MM.1S (cell line): ENCODE results near the gene ARL15.

Experiments
- DNase-seq: peaks from one replicate; pipeline ENCODE4 v3.0.0-alpha.2; 2015
- H2AFZ ChIP-seq: fragments of 300-600 bp; sonication (generic); 2 replicates; pipeline ENCODE4 v1.6.0; 2016; ENCODE audit warnings: antibody characterized with exemption, low read length
- H3F3A ChIP-seq: fragments of 300-600 bp; sonication (generic); 2 replicates; pipeline ENCODE4 v1.6.1; 2016; ENCODE audit warnings: mild to moderate bottlenecking, antibody characterized with exemption, low read length, moderate library complexity, mixed read lengths; ENCODE audit not compliant: insufficient read depth
- H3K27ac ChIP-seq: fragments of 300-600 bp; sonication (generic); 2 replicates; pipeline ENCODE4 v1.5.1; 2016; ENCODE audit warnings: mild to moderate bottlenecking, low read length
- H3K27me3 ChIP-seq: fragments of 300-600 bp; sonication (generic); replicated peaks from 2 replicates; pipeline ENCODE4 v1.6.0; 2016; ENCODE audit warnings: low read length; ENCODE audit not compliant: insufficient read depth
- H3K36me3 ChIP-seq: fragments of 300-600 bp; sonication (generic); replicated peaks from 2 replicates; pipeline ENCODE4 v1.6.1; 2016; ENCODE audit warnings: mild to moderate bottlenecking, low read length, mixed read lengths; ENCODE audit not compliant: insufficient read depth
- H3K4me1 ChIP-seq: fragments of 300-600 bp; sonication (generic); 2 replicates; pipeline ENCODE4 v1.6.1; 2016; ENCODE audit warnings: low read length, mixed read lengths
- H3K4me2 ChIP-seq: fragments of 300-600 bp; sonication (generic); 2 replicates; pipeline ENCODE4 v1.6.0; 2016; ENCODE audit warnings: low read depth, low read length
- H3K4me3 ChIP-seq: fragments of 300-600 bp; sonication (generic); 2 replicates; pipeline ENCODE4 v1.5.1; 2016; ENCODE audit warnings: low read length, mixed read lengths
- H3K79me2 ChIP-seq: fragments of 300-600 bp; sonication (generic); 2 replicates; pipeline ENCODE4 v1.6.1; 2016; ENCODE audit warnings: mixed run types, low read length, mixed read lengths
- H3K9ac ChIP-seq: fragments of 300-600 bp; sonication (generic); 2 replicates; pipeline ENCODE4 v1.6.1; 2016; ENCODE audit warnings: low read length, mixed read lengths
- H3K9me2 ChIP-seq: fragments of 300-600 bp; sonication (generic); replicated peaks from 2 replicates; pipeline ENCODE4 v1.6.1; 2016; ENCODE audit warnings: mild to moderate bottlenecking, low read length, mixed read lengths; ENCODE audit not compliant: insufficient read depth
- H3K9me3 ChIP-seq: fragments of 300-600 bp; sonication (generic); replicated peaks from 2 replicates; pipeline ENCODE4 v1.6.1; 2016; ENCODE audit warnings: mild to moderate bottlenecking, low read length, mixed read lengths; ENCODE audit not compliant: insufficient read depth
- H4K20me1 ChIP-seq: fragments of 300-600 bp; sonication (generic); 2 replicates; pipeline ENCODE4 v1.6.1; 2016; ENCODE audit warnings: mild to moderate bottlenecking, low read length, moderate library complexity, mixed read lengths; ENCODE audit not compliant: insufficient read depth
- CTCF ChIP-seq: fragments of 300-600 bp; sonication (generic); IDR thresholded peaks from 2 replicates; pipeline ENCODE4 v1.5.1; 2016; ENCODE audit warnings: antibody characterized with exemption, low read length, mixed read lengths
- EZH2 ChIP-seq: fragments of 300-600 bp; sonication (generic); optimal IDR thresholded peaks from 2 replicates; pipeline ENCODE3; 2017; ENCODE audit warnings: low read depth, mild to moderate bottlenecking, antibody characterized with exemption, low read length, mixed read lengths
- EZH2phosphoT487 ChIP-seq: fragments of 300-600 bp; sonication (generic); IDR thresholded peaks from 2 replicates; pipeline ENCODE4 v1.6.1; 2018; ENCODE audit warnings: antibody characterized with exemption, low read length

Gene ARL15

GRCh38 chr5:54108136-54108535 lies 202.2 kb downstream of the ARL15 start:
- Histone ChIP-seq H3K4me2 (no peak overlapping the region), H3K4me1 (no peaks in the 10 kb centered on the region), H3K4me3 (no peak overlapping the region), H3K79me2 (no peaks in the 10 kb centered on the region), H3K9ac (no peak overlapping the region), H3K27me3 (no peaks in the 10 kb centered on the region), H3F3A (no peaks in the 10 kb centered on the region), H3K27ac (no peak overlapping the region), H3K9me2 (no peaks in the 10 kb centered on the region), H2AFZ (no peak overlapping the region), H3K9me3 (no peaks in the 10 kb centered on the region), H4K20me1 (no peaks in the 10 kb centered on the region), H3K36me3 (no peaks in the 10 kb centered on the region)
- TF ChIP-seq CTCF (no peak), EZH2 (no peak), EZH2phosphoT487 (no peak)
- no peak for DNase-seq

GRCh38 chr5:54103871-54104270 lies 206.5 kb downstream of the ARL15 start:
- Histone ChIP-seq H3K79me2 (no peaks in the 10 kb centered on the region), H3K27ac (no peak overlapping the region), H2AFZ (no peak overlapping the region), H3K9ac (no peak overlapping the region), H3K4me3 (no peak overlapping the region), H3K36me3 (no peaks in the 10 kb centered on the region), H3K4me2 (no peak overlapping the region), H4K20me1 (no peaks in the 10 kb centered on the region), H3K9me3 (no peaks in the 10 kb centered on the region), H3K4me1 (no peaks in the 10 kb centered on the region), H3K27me3 (no peaks in the 10 kb centered on the region), H3F3A (no peaks in the 10 kb centered on the region), H3K9me2 (no peaks in the 10 kb centered on the region)
- no peak for DNase-seq
- no peak for TF ChIP-seq CTCF
- TF ChIP-seq EZH2 = no peak
- no peak for TF ChIP-seq EZH2phosphoT487

GRCh38 chr5:54098267-54098666 lies 212.1 kb downstream of the ARL15 start:
- no peaks in the 10 kb centered on the region for H3K9me3 ChIP-seq
- TF ChIP-seq EZH2phosphoT487 (no peak), EZH2 (no peak), CTCF (no peak)
- H3F3A ChIP-seq = no peaks in the 10 kb centered on the region
- no peak overlapping the region for H2AFZ ChIP-seq
- DNase-seq = no peak
- H3K4me3 ChIP-seq = no peak overlapping the region
- no peaks in the 10 kb centered on the region for H3K27me3 ChIP-seq
- no peak overlapping the region for H3K27ac ChIP-seq
- H3K9me2 ChIP-seq = no peaks in the 10 kb centered on the region
- no peaks in the 10 kb centered on the region for H3K79me2 ChIP-seq
- no peaks in the 10 kb centered on the region for H4K20me1 ChIP-seq
- no peak overlapping the region for H3K9ac ChIP-seq
- H3K4me1 ChIP-seq = no peaks in the 10 kb centered on the region
- H3K36me3 ChIP-seq = no peaks in the 10 kb centered on the region
- H3K4me2 ChIP-seq = no peak overlapping the region
